A673 (cell line): ENCODE measurements around the gene CTNNA3. TPM values are rescaled to one million over a fixed set of nuclear protein-coding genes. Genes with fewer than 3 reads are reported as not detected.

ENCODE experiments used
- BruUV-seq: library from RNA; stranded (reverse); fragments of 400-500 nt; replicated peaks from 2 replicates; lab custom pipeline; 2021; lab: Mats Ljungman, UMichigan
- CTCF ChIA-PET: fragments of 300-600 bp; sonication (Branson Sonifier 250); formaldehyde crosslinking; loops from one replicate; lab custom pipeline; 2022; ENCODE audit warnings: antibody characterized with exemption; lab: Charles Lee
- POLR2A ChIA-PET: fragments of 300-600 bp; sonication (Branson Sonifier 250); formaldehyde crosslinking; loops from one replicate; lab custom pipeline; 2022; ENCODE audit warnings: antibody characterized with exemption; ENCODE audit not compliant: low non-redundant PET; lab: Charles Lee
- DNase-seq: peaks from one replicate; pipeline ENCODE4 v3.0.0-alpha.2; 2015; ENCODE audit warnings: low spot score
- H3K27ac ChIP-seq: fragments of 200-600 bp; sonication (generic); 2 replicates; pipeline ENCODE4 v1.5.1; 2016; ENCODE audit warnings: mixed run types, low read depth, mild to moderate bottlenecking, mixed read lengths, antibody characterized with exemption, low read length; ENCODE audit not compliant: poor library complexity, severe bottlenecking
- H3K27me3 ChIP-seq: fragments of 200-600 bp; sonication (generic); replicated peaks from 2 replicates; pipeline ENCODE4 v1.6.1; 2017; ENCODE audit warnings: mixed run types, low read depth, mild to moderate bottlenecking, mixed read lengths, antibody characterized with exemption, low read length; ENCODE audit not compliant: insufficient read depth, poor library complexity
- H3K36me3 ChIP-seq: fragments of 200-600 bp; sonication (generic); 2 replicates; pipeline ENCODE4 v1.6.1; 2016; ENCODE audit warnings: mixed run types, mild to moderate bottlenecking, mixed read lengths, antibody characterized with exemption, low read length; ENCODE audit not compliant: insufficient read depth, poor library complexity, severe bottlenecking
- H3K4me1 ChIP-seq: fragments of 200-600 bp; sonication (generic); 2 replicates; pipeline ENCODE4 v1.6.1; 2017; ENCODE audit warnings: mixed run types, mild to moderate bottlenecking, mixed read lengths, antibody characterized with exemption, low read length; ENCODE audit not compliant: insufficient read depth, poor library complexity, severe bottlenecking
- H3K4me3 ChIP-seq: fragments of 200-600 bp; sonication (generic); 2 replicates; pipeline ENCODE4 v1.5.1; 2016; ENCODE audit warnings: low read depth, mixed run types, mild to moderate bottlenecking, mixed read lengths, low read length; ENCODE audit not compliant: poor library complexity, severe bottlenecking
- H3K9me3 ChIP-seq: fragments of 200-600 bp; sonication (generic); 2 replicates; pipeline ENCODE4 v1.6.1; 2016; ENCODE audit warnings: mixed run types, low read depth, mild to moderate bottlenecking, mixed read lengths, antibody characterized with exemption, low read length; ENCODE audit not compliant: poor library complexity, severe bottlenecking
- CTCF ChIP-seq: fragments of 300-800, 200-600 bp; sonication (generic); conservative IDR thresholded peaks from 2 replicates; pipeline ENCODE4 v1.5.1; 2017; ENCODE audit warnings: low read depth, mild to moderate bottlenecking, antibody characterized with exemption, low read length, moderate library complexity, mixed read lengths
- EZH2 ChIP-seq: fragments of 200-600 bp; sonication (generic); IDR thresholded peaks from 2 replicates; pipeline ENCODE4 v1.6.1; 2017; ENCODE audit warnings: borderline replicate concordance, low read depth, mild to moderate bottlenecking, mixed read lengths, antibody characterized with exemption, low read length; ENCODE audit not compliant: poor library complexity, severe bottlenecking
- intact Hi-C: fragments of 100-400 bp; cut with micrococcal nuclease; formaldehyde crosslinking; loops from one replicate; pipeline ENCODE4 v1.10.0; 2022; ENCODE audit not compliant: unreplicated experiment
- total RNA-seq: library from RNA; stranded (reverse); gene quantifications from 2 replicates; pipeline ENCODE4 v1.2.3, GENCODE V29; 2021

CTNNA3 gene
- total RNA-seq, 1 experiment from 2014 or later = not detected

- BruUV-seq = no TSS peak
- H3K4me1 ChIP-seq = no peaks in the 10 kb centered on the region
- H3K36me3 ChIP-seq = no peaks in the 10 kb centered on the region
- CTCF ChIA-PET = no interaction called here
- H3K9me3 ChIP-seq = no peaks in the 10 kb centered on the region
- TF ChIP-seq EZH2 (no peak), CTCF (no peak)
- intact Hi-C loops = no loop called here
- peaks cover 45% of the 10 kb centered on the region for H3K27me3 ChIP-seq
- H3K27ac ChIP-seq = no peak overlapping the region
- H3K4me3 ChIP-seq = no peak overlapping the region
- POLR2A ChIA-PET = no interaction called here
- no peak for DNase-seq
Measured at GRCh38 chr10:67539312-67539711, 156.7 kb downstream of the CTNNA3 start.

GRCh38 chr10:67537906-67538305, 158.1 kb downstream of the CTNNA3 start:
- H3K4me1 ChIP-seq = no peaks in the 10 kb centered on the region
- no peak for DNase-seq
- intact Hi-C loops = no loop called here
- TF ChIP-seq CTCF (no peak), EZH2 (no peak)
- CTCF ChIA-PET = no interaction called here
- H3K9me3 ChIP-seq = no peaks in the 10 kb centered on the region
- H3K36me3 ChIP-seq = no peaks in the 10 kb centered on the region
- H3K27ac ChIP-seq = no peak overlapping the region
- POLR2A ChIA-PET = no interaction called here
- no TSS peak for BruUV-seq
- H3K27me3 ChIP-seq = peaks cover 33% of the 10 kb centered on the region
- no peak overlapping the region for H3K4me3 ChIP-seq

- POLR2A ChIA-PET = no interaction called here
- no peaks in the 10 kb centered on the region for H3K9me3 ChIP-seq
- H3K4me1 ChIP-seq = no peaks in the 10 kb centered on the region
- TF ChIP-seq EZH2 = no peak
- no peak for TF ChIP-seq CTCF
- no TSS peak for BruUV-seq
- no peak overlapping the region for H3K27ac ChIP-seq
- peaks cover 21% of the 10 kb centered on the region for H3K27me3 ChIP-seq
- intact Hi-C loops = no loop called here
- no peak for DNase-seq
- CTCF ChIA-PET = no interaction called here
- H3K4me3 ChIP-seq = no peak overlapping the region
- no peaks in the 10 kb centered on the region for H3K36me3 ChIP-seq
Measured at GRCh38 chr10:67533376-67533775, 162.6 kb downstream of the CTNNA3 start.
